ENCODE results near the gene IMPDH2. TPM values are rescaled to one million over a fixed set of nuclear protein-coding genes. Genes with fewer than 3 reads are reported as not detected.

IMPDH2 gene
- total and polyA plus RNA-seq, 10 of the 15 experiments (the other 5 are each of a cell fraction or from before 2014, with no cell fraction given): 190 to 424 (median 345) TPM

- no peaks in the 10 kb centered on the region for H3K79me2 ChIP-seq (ENCODE audit: control insufficient read depth, insufficient read depth, low read length)
- H3K27ac ChIP-seq (ENCODE audit: control insufficient read depth, insufficient read depth): no peak overlapping the region
- ATAC-seq (no peak), DNase-seq (ENCODE audit: low read depth, low spot score) (no peak), FAIRE-seq (no peak)
- no peak overlapping the region for H2AFZ ChIP-seq (ENCODE audit: control insufficient read depth, low read depth, low read length)
- BruUV-seq (replicated peaks): TSS peak; percentile 57
- WGBS (ENCODE audit: insufficient coverage, insufficient replicate concordance, low lambda C conversion rate, missing lambda C conversion rate): 95% methylated on average over 2 of the region's 2 CpGs
- no peak overlapping the region for H3K4me3 ChIP-seq
- no peaks in the 10 kb centered on the region for H4K20me1 ChIP-seq (ENCODE audit: control insufficient read depth, insufficient read depth)
- TF ChIP-seq SMC3 (IDR thresholded peaks at IDR 0.05; ENCODE audit: borderline replicate concordance, low read length) (no peak), ZNF207 (IDR thresholded peaks at IDR 0.05; ENCODE audit: borderline replicate concordance) (no peak), USF1 (IDR thresholded peaks at IDR 0.05; ENCODE audit: borderline replicate concordance, extremely low read length, insufficient read depth, low read depth, low read length) (no peak), SPI1 (IDR thresholded peaks at IDR 0.05; ENCODE audit: borderline replicate concordance, insufficient read depth, low read depth, low read length) (no peak), ELK1 (IDR thresholded peaks at IDR 0.05; ENCODE audit: low read depth, low read length) (no peak), PBX3 (IDR thresholded peaks at IDR 0.05; ENCODE audit: insufficient replicate concordance, low read depth, low read length) (no peak), ZNF274 (IDR thresholded peaks at IDR 0.05; ENCODE audit: insufficient read depth, insufficient read length) (no peak), CHD1 (IDR thresholded peaks at IDR 0.05; ENCODE audit: low read depth, low read length) (no peak), CEBPZ (IDR thresholded peaks at IDR 0.05; ENCODE audit: low read depth, low read length) (no peak), SREBF1 (IDR thresholded peaks at IDR 0.05; ENCODE audit: low read length) (no peak), SUPT20H (IDR thresholded peaks at IDR 0.05; ENCODE audit: borderline replicate concordance, control insufficient read depth, low read depth, low read length) (no peak), TCF7 (IDR thresholded peaks at IDR 0.05; ENCODE audit: borderline replicate concordance) (no peak)
- intact Hi-C loops (cut with micrococcal nuclease; ENCODE audit: unreplicated experiment): no loop called here
- ChIA-PET RAD21 (ENCODE audit: unreplicated experiment) (no interaction called here), CTCF (interaction anchor here (0.6 to 2.0 kb wide), 4 partner anchors 13 to 505 kb away, joined by 3 to 8 read pairs (median 5); partner anchors contain the start of genes NDUFAF3 and WDR6), POLR2A (interaction anchor here (0.6 kb wide), 1 partner anchor 780 kb away, joined by 4 read pairs; no protein-coding TSS in a partner anchor), SMC1A (ENCODE audit: uncharacterized antibody, unreplicated experiment) (no interaction called here)
- no peak overlapping the region for H3K9ac ChIP-seq (ENCODE audit: control insufficient read depth, insufficient read depth, low read length)
- H3K9me3 ChIP-seq (replicated peaks; ENCODE audit: control insufficient read depth, insufficient read depth, low read length): no peaks in the 10 kb centered on the region
- H3K4me2 ChIP-seq (ENCODE audit: control insufficient read depth, insufficient read depth): no peak overlapping the region
- no peaks in the 10 kb centered on the region for H3K4me1 ChIP-seq (ENCODE audit: control insufficient read depth, insufficient read depth, low read length)
- peaks cover 19 to 38% of the 10 kb centered on the region in 2 experiments for H3K36me3 ChIP-seq (ENCODE audit: control insufficient read depth in 2 of 2, insufficient read depth in 2 of 2, low read length in 1 of 2)
- in situ Hi-C loops (cut with MboI): no loop called here
- no peaks in the 10 kb centered on the region for H3K27me3 ChIP-seq (replicated peaks in 1 of 2; ENCODE audit: control insufficient read depth in 2 of 2, insufficient read depth in 2 of 2, low read length in 1 of 2)
Measured at GRCh38 chr3:49034650-49035049, 5.5 kb upstream of the IMPDH2 start.

All from GM12878 (cell line).